Upper lobe of left lung (tissue), 4 donors: ENCODE data around the gene LBP.

Experiments used
- EP300 ChIP-seq, 4 donors: sonication (generic); formaldehyde crosslinking; IDR thresholded peaks; one replicate each; pipeline ENCODE4 v1.5.1; 2017; ENCODE audit warnings: antibody characterized with exemption in 4 of 4, control low read depth in 2 of 4
- POLR2A ChIP-seq, 4 donors: fragments of 450-650 bp; IDR thresholded peaks; one replicate each; pipeline ENCODE4 v1.5.1; 2016 to 2017; ENCODE audit warnings: antibody characterized with exemption in 4 of 4, mild to moderate bottlenecking in 2 of 4
- POLR2AphosphoS5 ChIP-seq, 2 donors: sonication (generic); formaldehyde crosslinking; IDR thresholded peaks; one replicate each; pipeline ENCODE4 v1.5.1; 2017; ENCODE audit warnings: antibody characterized with exemption in 2 of 2
- TF ChIP-seq, protein P1 (sequence below), 6 experiments: fragments of 450-650 bp in 4 of 6; fragments of 200-600 bp in 2 of 6; sonication (generic) in 2 of 6; IDR thresholded peaks; one replicate each; pipeline ENCODE4 v1.5.1; 2016 to 2019; ENCODE audit warnings: antibody characterized with exemption in 6 of 6

GRCh38 chr20:38363004-38363747 lies 16.9 kb downstream of the LBP start:
- TF ChIP-seq, protein P1, sequence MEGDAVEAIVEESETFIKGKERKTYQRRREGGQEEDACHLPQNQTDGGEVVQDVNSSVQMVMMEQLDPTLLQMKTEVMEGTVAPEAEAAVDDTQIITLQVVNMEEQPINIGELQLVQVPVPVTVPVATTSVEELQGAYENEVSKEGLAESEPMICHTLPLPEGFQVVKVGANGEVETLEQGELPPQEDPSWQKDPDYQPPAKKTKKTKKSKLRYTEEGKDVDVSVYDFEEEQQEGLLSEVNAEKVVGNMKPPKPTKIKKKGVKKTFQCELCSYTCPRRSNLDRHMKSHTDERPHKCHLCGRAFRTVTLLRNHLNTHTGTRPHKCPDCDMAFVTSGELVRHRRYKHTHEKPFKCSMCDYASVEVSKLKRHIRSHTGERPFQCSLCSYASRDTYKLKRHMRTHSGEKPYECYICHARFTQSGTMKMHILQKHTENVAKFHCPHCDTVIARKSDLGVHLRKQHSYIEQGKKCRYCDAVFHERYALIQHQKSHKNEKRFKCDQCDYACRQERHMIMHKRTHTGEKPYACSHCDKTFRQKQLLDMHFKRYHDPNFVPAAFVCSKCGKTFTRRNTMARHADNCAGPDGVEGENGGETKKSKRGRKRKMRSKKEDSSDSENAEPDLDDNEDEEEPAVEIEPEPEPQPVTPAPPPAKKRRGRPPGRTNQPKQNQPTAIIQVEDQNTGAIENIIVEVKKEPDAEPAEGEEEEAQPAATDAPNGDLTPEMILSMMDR (IDR thresholded peaks at IDR 0.05) = no peak
- no peak for TF ChIP-seq POLR2AphosphoS5 (IDR thresholded peaks at IDR 0.05)
- TF ChIP-seq EP300 (IDR thresholded peaks at IDR 0.05) = no peak
- no peak for TF ChIP-seq POLR2A (IDR thresholded peaks at IDR 0.05)
